ENCODE data around the gene IMPA2. TPM values are rescaled to one million over a fixed set of nuclear protein-coding genes. Genes with fewer than 3 reads are reported as not detected.

IMPA2 gene
- total and polyA plus RNA-seq, 2 of the 4 experiments (the other 2 are of a cell fraction), result 5.4 to 5.5 TPM

DNA sequence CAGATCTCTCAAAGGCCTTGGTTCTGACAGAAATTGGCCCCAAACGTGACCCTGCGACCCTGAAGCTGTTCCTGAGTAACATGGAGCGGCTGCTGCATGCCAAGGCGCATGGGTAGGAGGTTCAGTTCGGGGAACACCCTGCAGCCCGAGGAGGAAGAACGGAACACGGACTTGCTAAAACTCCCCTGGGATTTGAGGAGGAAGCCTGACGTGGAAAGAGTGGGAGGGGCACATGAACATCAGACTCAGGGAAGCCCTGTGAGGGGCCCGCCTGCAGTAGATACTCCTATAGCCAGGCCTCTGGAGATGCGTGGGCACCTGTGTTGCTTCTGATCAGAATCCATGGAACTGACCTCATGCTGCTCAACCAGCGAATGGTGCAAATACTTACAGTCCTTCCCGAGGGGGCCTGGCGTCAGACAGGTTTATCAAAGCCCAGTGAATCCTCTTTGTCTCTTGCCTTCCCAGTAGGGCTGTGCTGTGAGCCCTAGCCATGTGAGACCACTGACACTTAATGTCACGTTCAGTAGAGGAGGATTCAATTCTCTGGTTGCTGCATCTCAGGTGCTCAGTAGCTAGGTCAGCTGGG lies 46.8 kb downstream of the IMPA2 start:
- no TSS peak for BruUV-seq (replicated peaks)

More for the DNA sequence above, 46.8 kb downstream of the IMPA2 start:
- 88% methylated on average over 11 of the region's 15 CpGs; no CpG with 5 or more reads in 1 of the 2 experiments for WGBS, 2 experiments (ENCODE audit: extremely low coverage in 2 of 2, insufficient read length in 1 of 2)
- DNase-seq, result no peak
- CTCF ChIA-PET, result no interaction called here
- Histone ChIP-seq H3K23ac (ENCODE audit: low read depth, low read length) (no peak overlapping the region), H2BK20ac (ENCODE audit: low read depth, low read length) (no peak overlapping the region), H2AFZ (replicated peaks; ENCODE audit: low read length, poor library complexity) (no peak overlapping the region), H3K18ac (ENCODE audit: low read depth, low read length) (no peak overlapping the region), H2BK15ac (ENCODE audit: low read depth, low read length) (no peak overlapping the region), H3K79me1 (ENCODE audit: low read depth in 1 of 2, low read length in 2 of 2) (no peaks in the 10 kb centered on the region), H3K9me3 (ENCODE audit: control insufficient read depth, insufficient read depth, low read length) (no peaks in the 10 kb centered on the region), H3K9me1 (ENCODE audit: insufficient read depth, low read length) (peaks cover 3% of the 10 kb centered on the region; the same call in 1 of the 2 replicates), H4K8ac (ENCODE audit: low read depth in 2 of 2, low read length in 2 of 2) (no peak overlapping the region), H3K27me3 (ENCODE audit: control insufficient read depth, insufficient read depth, low read length) (no peaks in the 10 kb centered on the region), H4K5ac (ENCODE audit: low read depth, low read length) (no peak overlapping the region), H2AK9ac (replicated peaks; ENCODE audit: low read depth, low read length, poor library complexity) (no peak overlapping the region), H2BK120ac (ENCODE audit: low read depth, low read length) (no peak overlapping the region), H2AK5ac (ENCODE audit: low read depth, low read length) (no peak overlapping the region), H4K20me1 (ENCODE audit: insufficient read depth, low read length) (no peaks in the 10 kb centered on the region), H3K14ac (replicated peaks; ENCODE audit: low read depth, low read length) (no peak overlapping the region), H3K4me2 (ENCODE audit: low read depth, low read length) (no peak overlapping the region), H3K27ac (ENCODE audit: insufficient read depth, low read length) (no peak overlapping the region), H3K4me3 (ENCODE audit: insufficient read depth, low read depth, low read length) (no peak overlapping the region), H3K56ac (ENCODE audit: extremely low read depth, insufficient read depth, low read length) (no peak overlapping the region), H3K36me3 (ENCODE audit: control insufficient read depth, insufficient read depth, low read length) (peaks cover 21% of the 10 kb centered on the region), H3K9ac (ENCODE audit: low read depth, low read length) (no peak overlapping the region), H2BK5ac (ENCODE audit: low read depth, low read length, poor library complexity, severe bottlenecking) (no peak overlapping the region), H3K4ac (ENCODE audit: low read depth, low read length) (no peak overlapping the region), H3K4me1 (ENCODE audit: control insufficient read depth, insufficient read depth, low read length) (peaks cover 17% of the 10 kb centered on the region), H4K91ac (ENCODE audit: insufficient read depth, low read depth, low read length) (no peak overlapping the region)
- POLR2A ChIA-PET (ENCODE audit: unreplicated experiment), result no interaction called here
- in situ Hi-C loops (cut with MboI; ENCODE audit: low sequenced_read_pairs) (no loop called here), dilution Hi-C loops (cut with HindIII; ENCODE audit: low sequenced_read_pairs, unreplicated experiment) (no loop called here), intact Hi-C loops (cut with micrococcal nuclease) (no loop called here)
- ATAC-seq (ENCODE audit: low read depth), result no peak
- TF ChIP-seq ELK1 (IDR thresholded peaks at IDR 0.05; ENCODE audit: borderline replicate concordance, low read depth, low read length) (no peak), POLR2A (IDR thresholded peaks at IDR 0.05; ENCODE audit: low read depth, low read length) (no peak), CEBPB (IDR thresholded peaks at IDR 0.05; ENCODE audit: low read depth, low read length) (no peak)
